Fibroblast of skin of left quadriceps (primary cell): ENCODE measurements around the gene SPACA5.
A peak's percentile ranks its signal among the peaks of the same experiment; 100 is the strongest.
"Not testable (repeated sequence)": the region's sequence is repeated elsewhere in the genome, so short reads cannot be mapped to it uniquely, and the experiment has no call there.

Experiments used
- DNase-seq, 2 experiments: peaks; one replicate each; pipeline ENCODE4 v3.0.0-alpha.2; 2013; ENCODE audit warnings: low read depth in 2 of 2

The SPACA5 gene

GRCh38 chrX:48021026-48021900, 14.5 kb downstream of the SPACA5 start:
- peak; percentile 75 to 77 for DNase-seq

GRCh38 chrX:48022100-48022499, 15.3 kb downstream of the SPACA5 start:
- no peak for DNase-seq

GRCh38 chrX:48022738-48023137, 15.9 kb downstream of the SPACA5 start:
- DNase-seq = no peak

- peak in 1 of 2 experiments; percentile 18 for DNase-seq
Observed at GRCh38 chrX:48025561-48025960, 18.8 kb downstream of the SPACA5 start.

GRCh38 chrX:48027545-48027944, 20.8 kb downstream of the SPACA5 start:
- DNase-seq = not testable (repeated sequence)

- DNase-seq = no peak
Observed at GRCh38 chrX:48028091-48028490, 21.3 kb downstream of the SPACA5 start.

- DNase-seq = no peak
Observed at GRCh38 chrX:48030237-48030636, 23.4 kb downstream of the SPACA5 start.

- DNase-seq = not testable (repeated sequence)
Observed at GRCh38 chrX:48030641-48031173, 23.9 kb downstream of the SPACA5 start.

GRCh38 chrX:48035891-48036290, 29.1 kb downstream of the SPACA5 start:
- DNase-seq = no peak

GRCh38 chrX:48043056-48043455, 36.3 kb downstream of the SPACA5 start:
- no peak for DNase-seq

GRCh38 chrX:48045410-48046311, 38.9 kb downstream of the SPACA5 start:
- DNase-seq = peak; percentile 41 to 53

GRCh38 chrX:48046846-48047245, 40.1 kb downstream of the SPACA5 start:
- DNase-seq = no peak

- no peak for DNase-seq
Observed at GRCh38 chrX:48058621-48059295, 52.0 kb downstream of the SPACA5 start.

- no peak for DNase-seq
Observed at GRCh38 chrX:48059296-48059639, 52.5 kb downstream of the SPACA5 start.
